Suppressor macrophage (primary cell): ENCODE data around the gene SST.

ENCODE experiments used
- DNase-seq, 4 experiments: peaks; one replicate each; pipeline ENCODE4 v3.0.0-alpha.2; 2020 to 2022

SST gene

DNA sequence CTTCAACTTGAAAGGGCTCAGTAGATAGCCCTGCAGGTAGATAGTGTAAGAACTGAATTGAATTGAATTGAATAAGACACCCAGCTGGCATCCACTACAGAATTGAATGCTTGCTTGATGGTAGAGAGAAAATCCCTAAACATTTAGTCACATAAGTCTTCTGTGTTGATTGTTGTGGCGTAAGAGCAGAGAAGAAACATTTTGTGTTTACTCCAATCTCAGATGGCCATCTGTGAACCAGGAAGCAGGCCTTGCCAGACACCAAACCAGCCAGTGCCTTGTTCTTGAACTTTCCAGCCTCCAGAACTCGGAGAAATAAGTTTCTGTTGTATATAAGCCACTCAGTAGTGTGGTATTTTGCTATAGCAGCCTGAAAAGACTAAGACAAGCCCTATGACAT is 43.6 kb downstream of the SST start:
- DNase-seq: no peak

DNA sequence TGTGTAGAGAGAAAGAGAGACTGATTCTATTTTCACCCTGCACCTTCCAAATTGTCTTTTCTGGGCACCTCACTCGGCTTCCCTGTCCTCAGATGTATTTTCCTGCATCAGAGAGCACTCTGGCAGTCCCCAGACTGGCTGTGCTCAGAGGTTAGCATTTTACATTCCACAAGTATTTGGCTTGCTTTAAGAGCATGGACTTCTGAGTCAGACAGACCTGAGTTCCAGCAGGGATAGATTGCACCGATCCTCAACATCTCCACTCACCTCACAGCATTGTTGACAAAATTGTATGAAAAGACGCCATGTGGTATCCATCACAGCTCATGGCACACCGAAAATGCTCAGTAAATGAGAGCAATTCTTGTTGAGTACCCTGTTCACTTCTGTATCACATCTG is 45.6 kb downstream of the SST start:
- DNase-seq: no peak

DNA sequence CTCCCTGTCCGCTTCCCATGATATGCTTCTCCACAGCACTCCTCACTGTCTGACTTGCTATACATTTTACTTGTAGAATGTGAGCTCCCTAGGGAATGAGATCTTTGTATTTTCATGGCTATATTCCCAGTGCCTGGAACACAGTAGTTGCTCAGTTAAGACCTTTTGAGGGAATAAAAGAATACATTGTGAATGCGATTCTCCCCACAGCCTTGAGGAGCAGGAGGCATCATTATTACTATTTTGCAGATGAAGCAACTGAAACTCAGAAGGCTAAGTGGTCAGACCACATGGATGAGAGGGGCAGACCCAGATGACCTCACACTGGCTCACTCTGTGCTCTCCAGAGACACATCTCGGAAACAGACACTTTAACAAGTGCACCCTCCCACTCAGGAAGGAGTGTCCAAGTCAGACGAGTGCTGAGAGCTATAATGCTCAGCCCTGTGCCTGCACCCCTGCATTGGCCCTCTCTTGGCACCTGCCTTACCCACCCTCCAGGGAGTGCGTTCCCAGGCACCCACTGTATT is 46.8 kb downstream of the SST start:
- no peak for DNase-seq

DNA sequence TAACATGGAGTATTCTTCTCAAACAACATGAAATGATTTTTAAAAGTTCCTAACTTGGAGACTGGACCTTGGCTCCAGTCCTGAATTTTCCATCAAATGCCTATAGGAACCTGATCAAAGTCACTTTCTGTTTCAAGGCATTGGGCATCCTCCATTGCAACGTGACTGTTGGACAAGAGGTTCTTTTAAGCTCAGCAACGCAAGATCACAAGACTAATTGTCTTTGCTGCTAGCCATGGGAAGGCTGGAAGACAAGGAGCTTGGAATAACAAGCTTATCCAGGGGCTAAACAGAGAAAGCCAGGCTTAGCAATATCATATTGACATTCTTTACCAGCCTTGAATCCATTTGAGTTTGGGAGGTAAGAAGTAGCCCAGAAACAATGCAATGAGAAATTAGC is 48.3 kb downstream of the SST start:
- no peak for DNase-seq

DNA sequence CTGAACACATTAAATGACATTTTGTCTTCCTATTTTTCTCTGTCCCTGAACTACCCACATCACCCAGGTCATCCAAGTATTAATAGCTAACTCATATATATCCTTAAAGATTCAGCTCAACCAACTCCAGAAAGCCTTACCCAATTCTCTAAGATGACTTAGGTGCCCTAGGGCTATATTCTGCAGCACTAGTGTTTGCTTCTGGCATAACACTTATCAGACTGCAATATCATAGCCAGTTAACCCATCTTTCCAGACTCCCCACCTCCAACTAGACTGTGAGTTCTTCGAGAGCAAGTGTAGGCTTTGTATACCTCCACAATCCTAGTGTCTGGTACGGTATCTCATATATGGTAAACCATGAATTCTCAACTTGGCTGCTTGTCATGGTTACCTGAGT is 50.7 kb downstream of the SST start:
- DNase-seq: no peak
